T-helper 2 cell treated with Interferon-gamma antibody and Interleukin-4, amounts not matched to agents 5 μg/mL and 100 μg/mL, for 36 hours (primary cell): ENCODE results near the gene KIZ.

Experiments
- DNase-seq: peaks from one replicate; pipeline ENCODE4 v3.0.0; 2021; ENCODE audit warnings: low spot score
- H3K27ac Mint-ChIP-seq: one replicate; pipeline ENCODE4 v1.8.0; 2021; ENCODE audit warnings: mild to moderate bottlenecking, mixed read lengths
- H3K27me3 Mint-ChIP-seq: one replicate; pipeline ENCODE4 v1.8.0; 2021; ENCODE audit warnings: low read depth, mixed read lengths
- H3K36me3 Mint-ChIP-seq: one replicate; pipeline ENCODE4 v1.8.0; 2021; ENCODE audit warnings: low read depth, mixed read lengths
- H3K4me1 Mint-ChIP-seq: one replicate; pipeline ENCODE4 v1.8.0; 2021; ENCODE audit warnings: low read depth, mixed read lengths
- H3K4me3 Mint-ChIP-seq: one replicate; pipeline ENCODE4 v1.8.0; 2022; ENCODE audit warnings: mild to moderate bottlenecking, moderate library complexity, mixed read lengths
- H3K9me3 Mint-ChIP-seq: one replicate; pipeline ENCODE4 v1.8.0; 2021; ENCODE audit warnings: mixed read lengths

KIZ gene

GRCh38 chr20:21117521-21117920, 8.4 kb upstream of the KIZ start:
- Mint-ChIP-seq H3K27me3 (peaks cover 39% of the 10 kb centered on the region), H3K27ac (no peak overlapping the region), H3K36me3 (no peaks in the 10 kb centered on the region), H3K9me3 (no peaks in the 10 kb centered on the region), H3K4me1 (no peaks in the 10 kb centered on the region), H3K4me3 (no peak overlapping the region)
- DNase-seq = no peak

- H3K27me3 Mint-ChIP-seq = peaks cover 40% of the 10 kb centered on the region
- H3K27ac Mint-ChIP-seq = no peak overlapping the region
- H3K4me1 Mint-ChIP-seq = no peaks in the 10 kb centered on the region
Measured at GRCh38 chr20:21118138-21118537, 7.7 kb upstream of the KIZ start.

GRCh38 chr20:21118782-21119181, 7.1 kb upstream of the KIZ start:
- Mint-ChIP-seq H3K36me3 (no peaks in the 10 kb centered on the region), H3K9me3 (no peaks in the 10 kb centered on the region), H3K4me3 (no peak overlapping the region), H3K4me1 (no peaks in the 10 kb centered on the region), H3K27ac (no peak overlapping the region), H3K27me3 (peaks cover 35% of the 10 kb centered on the region)
- no peak for DNase-seq

More at GRCh38 chr20:21118138-21118537, 7.7 kb upstream of the KIZ start:
- Mint-ChIP-seq H3K36me3 (no peaks in the 10 kb centered on the region), H3K4me3 (no peak overlapping the region), H3K9me3 (no peaks in the 10 kb centered on the region)
- no peak for DNase-seq

- no peak overlapping the region for H3K27ac Mint-ChIP-seq
- peaks cover 6% of the 10 kb centered on the region for H3K36me3 Mint-ChIP-seq
- no peaks in the 10 kb centered on the region for H3K9me3 Mint-ChIP-seq
- DNase-seq = no peak
- H3K4me1 Mint-ChIP-seq = peaks cover 23% of the 10 kb centered on the region
- H3K4me3 Mint-ChIP-seq = no peak overlapping the region
- H3K27me3 Mint-ChIP-seq = peaks cover 3% of the 10 kb centered on the region
Measured at GRCh38 chr20:21124190-21124589, 1.7 kb upstream of the KIZ start.

- Mint-ChIP-seq H3K4me3 (peak overlapping the region; percentile 94), H3K36me3 (peaks cover 8% of the 10 kb centered on the region)
- no peak for DNase-seq
Measured at GRCh38 chr20:21125072-21125848, 622 bp upstream of the KIZ start.

DNA sequence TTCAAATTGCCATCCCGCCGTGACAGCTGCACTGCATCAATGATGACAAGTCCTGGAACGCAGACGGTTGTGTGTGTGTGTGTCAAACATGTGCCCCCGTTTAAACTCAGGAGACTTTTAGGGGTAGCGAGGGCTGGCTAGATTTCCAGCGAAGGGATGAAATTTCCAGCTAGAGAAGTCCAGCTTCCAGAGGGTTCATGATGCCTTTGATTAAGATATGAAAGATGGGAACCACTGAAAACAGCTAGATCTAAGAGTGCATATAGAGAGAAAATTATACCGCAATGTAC, 644 bp downstream of the KIZ start:
- DNase-seq = no peak
- Mint-ChIP-seq H3K27me3 (peaks cover 2% of the 10 kb centered on the region), H3K4me3 (peak overlapping the region; percentile 94), H3K4me1 (peaks cover 25% of the 10 kb centered on the region), H3K9me3 (no peaks in the 10 kb centered on the region), H3K27ac (peak overlapping the region; percentile 89), H3K36me3 (peaks cover 8% of the 10 kb centered on the region)

More at GRCh38 chr20:21125072-21125848, 622 bp upstream of the KIZ start:
- Mint-ChIP-seq H3K9me3 (no peaks in the 10 kb centered on the region), H3K27me3 (peaks cover 2% of the 10 kb centered on the region), H3K27ac (peak overlapping the region; percentile 58), H3K4me1 (peaks cover 25% of the 10 kb centered on the region)

GRCh38 chr20:21127201-21127981, 1.5 kb downstream of the KIZ start:
- Mint-ChIP-seq H3K27me3 (peaks cover 2% of the 10 kb centered on the region), H3K4me3 (peak overlapping the region; percentile 94), H3K27ac (no peak overlapping the region), H3K9me3 (no peaks in the 10 kb centered on the region), H3K4me1 (peaks cover 25% of the 10 kb centered on the region), H3K36me3 (peaks cover 8% of the 10 kb centered on the region)
- DNase-seq = no peak

DNA sequence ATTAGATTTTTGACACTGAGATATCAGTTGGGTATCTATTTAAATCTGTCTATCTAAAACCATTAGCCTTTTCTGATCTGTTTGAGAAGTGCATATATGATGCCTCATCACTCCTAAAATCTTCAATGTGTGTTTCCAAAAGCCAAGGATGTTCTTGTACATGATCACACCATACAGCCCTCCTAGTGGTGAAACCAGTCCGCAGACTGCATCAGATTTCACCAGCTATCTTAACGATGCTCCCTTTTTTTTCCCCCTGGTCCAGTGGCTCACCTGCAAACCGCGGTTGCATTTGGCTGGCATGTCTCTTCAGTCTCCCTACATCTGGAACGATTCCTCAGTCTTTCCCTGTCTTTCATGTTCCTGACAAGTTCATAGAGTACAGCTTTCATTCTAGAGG, 4.0 kb downstream of the KIZ start:
- no peak for DNase-seq
- H3K4me1 Mint-ChIP-seq = peaks cover 25% of the 10 kb centered on the region
- peaks cover 9% of the 10 kb centered on the region for H3K36me3 Mint-ChIP-seq
- no peak overlapping the region for H3K27ac Mint-ChIP-seq
- H3K9me3 Mint-ChIP-seq = no peaks in the 10 kb centered on the region
- no peaks in the 10 kb centered on the region for H3K27me3 Mint-ChIP-seq
- H3K4me3 Mint-ChIP-seq = no peak overlapping the region

DNA sequence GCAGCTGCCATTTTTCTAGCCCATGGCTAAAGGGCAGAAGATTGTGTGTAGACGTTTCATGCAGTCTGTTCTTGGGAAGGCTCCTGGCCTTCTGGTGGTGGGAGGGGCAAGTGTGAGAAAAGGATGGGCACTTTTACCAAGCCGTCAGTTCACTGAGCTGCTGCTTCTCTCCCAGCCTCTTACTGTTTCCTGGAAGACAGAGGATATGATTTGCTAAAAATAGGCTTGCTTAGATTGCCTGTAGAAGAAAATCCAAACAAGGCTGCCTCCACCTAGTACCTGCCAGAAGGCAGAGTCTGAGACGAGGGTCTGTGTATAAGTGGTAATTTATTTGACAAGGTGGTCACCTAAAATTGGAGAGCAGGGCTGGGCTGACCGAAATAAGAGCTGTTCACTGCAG, 7.5 kb downstream of the KIZ start:
- H3K36me3 Mint-ChIP-seq = peaks cover 10% of the 10 kb centered on the region
- no peak for DNase-seq
- H3K27ac Mint-ChIP-seq = no peak overlapping the region
- H3K9me3 Mint-ChIP-seq = no peaks in the 10 kb centered on the region
- H3K4me1 Mint-ChIP-seq = peaks cover 6% of the 10 kb centered on the region
- H3K4me3 Mint-ChIP-seq = no peak overlapping the region
- no peaks in the 10 kb centered on the region for H3K27me3 Mint-ChIP-seq

DNA sequence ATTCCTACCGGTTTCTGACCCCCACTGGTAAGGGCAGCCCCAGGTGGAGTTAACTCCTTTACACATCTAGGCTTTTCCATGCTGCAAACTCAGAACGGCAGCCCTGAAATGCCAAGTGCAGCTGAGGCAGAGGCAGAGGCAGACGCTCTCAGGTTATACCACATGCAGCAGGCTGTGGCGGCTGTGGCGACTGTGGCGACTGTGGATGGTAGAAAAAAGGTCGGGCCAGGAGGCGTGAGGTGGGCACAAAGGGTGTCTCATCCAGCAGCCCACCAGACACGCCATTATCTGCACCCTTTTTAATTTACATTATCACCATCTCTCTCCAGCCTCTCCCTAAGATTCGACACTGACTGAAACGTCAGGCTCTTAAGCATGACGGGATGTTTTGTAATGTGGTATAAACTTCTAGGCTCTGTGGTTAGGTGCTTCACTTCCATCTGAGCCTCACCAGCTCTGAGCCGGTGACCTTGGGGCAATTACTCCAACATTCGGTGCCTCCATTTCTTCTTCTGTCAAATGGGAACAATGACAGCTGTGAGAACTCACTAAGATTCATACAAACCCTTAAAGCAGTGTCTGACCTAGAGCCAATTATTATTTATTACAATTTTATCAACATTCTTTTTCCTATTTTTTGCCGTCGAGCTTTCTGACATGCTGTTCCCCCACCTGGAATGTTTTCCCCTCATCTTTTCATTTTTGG, 8.2 kb downstream of the KIZ start:
- no peak overlapping the region for H3K4me3 Mint-ChIP-seq
- no peak for DNase-seq
- no peaks in the 10 kb centered on the region for H3K9me3 Mint-ChIP-seq
- H3K4me1 Mint-ChIP-seq = peaks cover 4% of the 10 kb centered on the region
- peaks cover 10% of the 10 kb centered on the region for H3K36me3 Mint-ChIP-seq
- no peak overlapping the region for H3K27ac Mint-ChIP-seq
- no peaks in the 10 kb centered on the region for H3K27me3 Mint-ChIP-seq

DNA sequence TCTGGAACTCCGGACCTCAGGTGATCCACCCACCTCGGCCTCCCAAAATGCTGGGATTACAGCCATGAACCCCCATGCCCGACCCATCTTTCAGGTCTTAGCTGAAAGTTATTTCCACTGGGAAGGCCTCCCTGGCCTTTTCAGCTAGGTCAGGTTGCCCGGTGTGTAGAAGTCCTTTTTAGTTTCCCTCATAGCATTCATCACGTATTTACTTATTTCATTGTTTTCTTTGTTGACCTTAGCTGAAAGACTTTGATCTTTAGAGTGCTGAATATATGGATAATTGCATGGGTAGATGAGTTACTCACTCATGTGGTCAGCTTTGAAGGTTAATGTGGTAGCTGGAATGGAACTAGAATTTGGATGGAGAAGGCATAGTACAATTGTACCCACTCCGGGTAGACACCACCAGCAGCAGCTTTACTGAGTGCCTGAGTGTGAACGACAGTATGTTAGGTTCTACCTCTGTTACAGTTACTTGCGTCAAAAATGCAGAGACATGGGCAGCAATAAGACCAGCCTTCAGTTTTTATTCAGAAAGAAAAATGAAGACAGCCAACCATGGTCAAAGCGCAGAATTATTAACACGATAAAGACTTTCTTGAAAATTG, 9.1 kb downstream of the KIZ start:
- Mint-ChIP-seq H3K27ac (no peak overlapping the region), H3K4me3 (no peak overlapping the region), H3K36me3 (peaks cover 11% of the 10 kb centered on the region), H3K9me3 (no peaks in the 10 kb centered on the region), H3K27me3 (no peaks in the 10 kb centered on the region), H3K4me1 (peaks cover under 1% of the 10 kb centered on the region)
- DNase-seq = no peak

DNA sequence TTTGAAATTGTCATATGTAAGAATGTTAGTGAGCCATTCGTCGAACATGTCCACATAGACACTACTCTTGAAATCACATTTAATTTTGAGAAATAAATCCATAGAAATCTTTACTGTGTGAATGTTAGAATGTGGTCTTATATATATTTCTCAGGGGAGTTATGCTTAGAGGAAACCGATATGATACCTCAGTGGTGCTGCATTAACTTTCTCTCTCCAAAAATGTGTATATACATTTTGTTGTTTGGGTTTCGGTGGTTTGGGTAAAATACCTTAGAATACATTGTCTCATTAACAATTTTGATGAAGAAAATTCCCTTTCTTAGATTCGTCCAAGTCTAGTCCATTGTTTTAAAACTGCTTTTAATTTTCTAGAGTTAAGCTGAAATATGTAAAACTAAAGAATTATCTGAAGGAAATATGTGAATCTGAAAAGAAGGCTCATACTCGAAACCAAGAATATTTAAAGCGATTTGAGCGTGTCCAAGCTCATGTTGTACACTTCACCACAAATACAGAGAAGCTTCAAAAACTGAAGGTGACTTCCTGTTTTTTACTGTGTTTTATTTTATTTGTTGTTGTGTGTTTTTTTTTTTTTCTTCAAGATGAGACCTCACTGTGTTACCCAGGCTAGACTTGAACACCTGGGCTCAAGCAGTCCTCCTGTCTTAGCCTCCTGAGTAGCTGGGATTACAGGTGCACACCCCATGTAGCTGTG, 10.3 kb downstream of the KIZ start:
- Mint-ChIP-seq H3K9me3 (no peaks in the 10 kb centered on the region), H3K27ac (no peak overlapping the region), H3K36me3 (peaks cover 12% of the 10 kb centered on the region), H3K27me3 (no peaks in the 10 kb centered on the region), H3K4me3 (no peak overlapping the region), H3K4me1 (no peaks in the 10 kb centered on the region)
- DNase-seq = no peak

- DNase-seq = no peak
Measured at GRCh38 chr20:21137078-21137477, 11.2 kb downstream of the KIZ start.

More at GRCh38 chr20:21137078-21137477, 11.2 kb downstream of the KIZ start:
- Mint-ChIP-seq H3K4me3 (no peak overlapping the region), H3K36me3 (peaks cover 12% of the 10 kb centered on the region), H3K27ac (no peak overlapping the region), H3K4me1 (no peaks in the 10 kb centered on the region), H3K27me3 (no peaks in the 10 kb centered on the region), H3K9me3 (no peaks in the 10 kb centered on the region)
